Astrocyte (in vitro differentiated cells and primary cell): Measurements from ENCODE around the gene UMOD. TPM values are rescaled to one million over a fixed set of nuclear protein-coding genes. Genes with fewer than 3 reads are reported as not detected.

ENCODE experiments used
- DNase-seq: peaks from one replicate; pipeline ENCODE4 v3.0.0-alpha.2; 2010; ENCODE audit warnings: low read depth
- FAIRE-seq: peaks from 2 replicates; lab custom pipeline; 2011; peaks lifted over from hg19 to GRCh38; lab: Jason Lieb, UNC
- H2AFZ ChIP-seq: 2 replicates; pipeline ENCODE4 v1.6.0; 2012; ENCODE audit warnings: low read depth, low read length, inconsistent platforms
- H3K27ac ChIP-seq: 2 replicates; pipeline ENCODE4 v1.5.1; 2011; ENCODE audit warnings: low read depth, low read length, inconsistent platforms
- H3K27me3 ChIP-seq: 2 replicates; pipeline ENCODE4 v1.6.0; 2011; ENCODE audit warnings: low read length, inconsistent platforms; ENCODE audit not compliant: insufficient read depth
- H3K36me3 ChIP-seq: 2 replicates; pipeline ENCODE4 v1.5.1; 2011; ENCODE audit warnings: low read length, inconsistent platforms; ENCODE audit not compliant: insufficient read depth
- H3K4me1 ChIP-seq: 2 replicates; pipeline ENCODE4 v1.5.1; 2011; ENCODE audit warnings: low read length, inconsistent platforms; ENCODE audit not compliant: insufficient read depth
- H3K4me2 ChIP-seq: 2 replicates; pipeline ENCODE4 v1.6.0; 2012; ENCODE audit warnings: low read length, inconsistent platforms
- H3K4me3 ChIP-seq: 2 replicates; pipeline ENCODE4 v1.5.1; 2011; ENCODE audit warnings: low read depth, mild to moderate bottlenecking, low read length, inconsistent platforms; ENCODE audit not compliant: insufficient read depth
- H3K79me2 ChIP-seq: 2 replicates; pipeline ENCODE4 v1.6.0; 2012; ENCODE audit warnings: mild to moderate bottlenecking, low read length, inconsistent platforms; ENCODE audit not compliant: insufficient read depth
- H3K9ac ChIP-seq: 2 replicates; pipeline ENCODE4 v1.6.0; 2012; ENCODE audit warnings: mild to moderate bottlenecking, low read length, inconsistent platforms
- H3K9me3 ChIP-seq: 2 replicates; pipeline ENCODE4 v1.5.1; 2012; ENCODE audit warnings: low read depth, mild to moderate bottlenecking, low read length, inconsistent platforms; ENCODE audit not compliant: insufficient read depth
- H4K20me1 ChIP-seq: 2 replicates; pipeline ENCODE4 v1.6.0; 2012; ENCODE audit warnings: low read length, inconsistent platforms; ENCODE audit not compliant: insufficient read depth
- H3K27ac Mint-ChIP-seq: one replicate; pipeline ENCODE4 v1.8.0; 2021; ENCODE audit warnings: mild to moderate bottlenecking, mixed read lengths; ENCODE audit not compliant: unreplicated experiment
- H3K27me3 Mint-ChIP-seq: one replicate; pipeline ENCODE4 v1.8.0; 2021; ENCODE audit warnings: low read depth, mixed read lengths; ENCODE audit not compliant: unreplicated experiment
- H3K36me3 Mint-ChIP-seq: one replicate; pipeline ENCODE4 v1.8.0; 2021; ENCODE audit warnings: low read depth, mixed read lengths; ENCODE audit not compliant: unreplicated experiment
- H3K4me1 Mint-ChIP-seq: one replicate; pipeline ENCODE4 v1.8.0; 2021; ENCODE audit warnings: low read depth, mixed read lengths; ENCODE audit not compliant: unreplicated experiment
- H3K4me3 Mint-ChIP-seq: one replicate; pipeline ENCODE4 v1.8.0; 2021; ENCODE audit warnings: mild to moderate bottlenecking, moderate library complexity, mixed read lengths; ENCODE audit not compliant: unreplicated experiment
- H3K9me3 Mint-ChIP-seq: one replicate; pipeline ENCODE4 v1.8.0; 2021; ENCODE audit warnings: mild to moderate bottlenecking, mixed read lengths; ENCODE audit not compliant: unreplicated experiment
- CTCF ChIP-seq: IDR thresholded peaks from 2 replicates; pipeline ENCODE4 v1.5.1; 2011; ENCODE audit warnings: low read depth, mild to moderate bottlenecking, inconsistent platforms, low read length, moderate library complexity; ENCODE audit not compliant: insufficient read depth
- EZH2 ChIP-seq: IDR thresholded peaks from 2 replicates; pipeline ENCODE4 v1.6.1; 2012; ENCODE audit warnings: mild to moderate bottlenecking, low read length, inconsistent platforms; ENCODE audit not compliant: insufficient read depth
- total RNA-seq: library from RNA; stranded (reverse); gene quantifications from 2 replicates; pipeline ENCODE4 v1.2.1, GENCODE V29; 2021

Gene UMOD
- total RNA-seq, 1 donor from 2014 or later = not detected

GRCh38 chr16:20298452-20298851 lies 54.1 kb downstream of the UMOD start:
- H2AFZ ChIP-seq = no peak overlapping the region
- no peaks in the 10 kb centered on the region for H3K79me2 ChIP-seq
- FAIRE-seq (no peak), DNase-seq (no peak)
- Mint-ChIP-seq H3K4me3 (no peak overlapping the region), H3K27me3 (peaks cover 29% of the 10 kb centered on the region), H3K27ac (no peak overlapping the region), H3K4me1 (no peaks in the 10 kb centered on the region), H3K36me3 (no peaks in the 10 kb centered on the region), H3K9me3 (no peaks in the 10 kb centered on the region)
- H3K9me3 ChIP-seq = no peaks in the 10 kb centered on the region
- H3K4me3 ChIP-seq = no peak overlapping the region
- H3K27me3 ChIP-seq = no peaks in the 10 kb centered on the region
- no peaks in the 10 kb centered on the region for H3K4me1 ChIP-seq
- H3K4me2 ChIP-seq = no peak overlapping the region
- no peak overlapping the region for H3K27ac ChIP-seq
- TF ChIP-seq CTCF = no peak
- no peak for TF ChIP-seq EZH2
- H3K9ac ChIP-seq = no peak overlapping the region
- H4K20me1 ChIP-seq = no peaks in the 10 kb centered on the region
- H3K36me3 ChIP-seq = no peaks in the 10 kb centered on the region

GRCh38 chr16:20291208-20292206 lies 61.0 kb downstream of the UMOD start:
- Histone ChIP-seq H3K9ac (no peak overlapping the region), H3K4me3 (no peak overlapping the region), H3K4me2 (no peak overlapping the region), H4K20me1 (no peaks in the 10 kb centered on the region), H3K4me1 (no peaks in the 10 kb centered on the region), H2AFZ (no peak overlapping the region), H3K27me3 (no peaks in the 10 kb centered on the region), H3K9me3 (no peaks in the 10 kb centered on the region), H3K27ac (no peak overlapping the region), H3K79me2 (no peaks in the 10 kb centered on the region), H3K36me3 (no peaks in the 10 kb centered on the region)
- H3K27ac Mint-ChIP-seq = no peak overlapping the region
- DNase-seq (no peak), FAIRE-seq (no peak)
- no peaks in the 10 kb centered on the region for H3K36me3 Mint-ChIP-seq
- TF ChIP-seq EZH2 = no peak
- TF ChIP-seq CTCF = no peak
- H3K27me3 Mint-ChIP-seq = peaks cover 18% of the 10 kb centered on the region
- H3K4me1 Mint-ChIP-seq = no peaks in the 10 kb centered on the region
- H3K9me3 Mint-ChIP-seq = no peaks in the 10 kb centered on the region
- H3K4me3 Mint-ChIP-seq = no peak overlapping the region

- no peaks in the 10 kb centered on the region for H3K9me3 Mint-ChIP-seq
- Histone ChIP-seq H3K4me3 (no peak overlapping the region), H3K4me2 (no peak overlapping the region), H2AFZ (no peak overlapping the region), H3K27ac (no peak overlapping the region), H3K79me2 (no peaks in the 10 kb centered on the region), H3K27me3 (no peaks in the 10 kb centered on the region), H3K9me3 (no peaks in the 10 kb centered on the region), H3K4me1 (no peaks in the 10 kb centered on the region), H4K20me1 (no peaks in the 10 kb centered on the region), H3K36me3 (no peaks in the 10 kb centered on the region), H3K9ac (no peak overlapping the region)
- FAIRE-seq (no peak), DNase-seq (no peak)
- peaks cover 18% of the 10 kb centered on the region for H3K27me3 Mint-ChIP-seq
- no peaks in the 10 kb centered on the region for H3K4me1 Mint-ChIP-seq
- no peak overlapping the region for H3K4me3 Mint-ChIP-seq
- H3K27ac Mint-ChIP-seq = no peak overlapping the region
- H3K36me3 Mint-ChIP-seq = no peaks in the 10 kb centered on the region
- TF ChIP-seq EZH2 (no peak), CTCF (no peak)
These were observed 62.9 kb downstream of the UMOD start for GRCh38 chr16:20289571-20289970.
